ENCODE data around the gene AP3S2.

DNA sequence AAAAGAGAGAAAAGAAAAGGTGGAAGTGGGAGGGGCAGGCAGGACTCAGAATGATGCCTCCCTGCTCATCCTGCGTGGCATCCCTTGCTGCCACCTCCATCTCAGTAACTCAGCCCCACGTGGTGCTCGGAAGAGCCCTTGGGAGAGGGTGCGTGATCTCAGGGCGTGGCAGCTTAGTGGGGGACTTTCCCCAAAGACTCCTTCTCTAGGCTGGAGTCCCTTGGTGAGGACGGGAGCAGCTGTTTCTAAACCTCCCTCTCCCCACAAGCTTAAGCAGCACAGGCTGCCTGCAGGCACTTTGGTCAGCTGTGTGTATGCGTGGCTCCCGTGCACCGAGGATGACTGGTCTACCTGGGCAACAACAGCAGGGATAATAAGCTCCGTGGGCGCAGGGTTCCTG is 71.8 kb downstream of the AP3S2 start:
- no peak for TF ChIP-seq EZH2 (IDR thresholded peaks at IDR 0.05; ENCODE audit: borderline replicate concordance, low read depth, low read length, severe bottlenecking)
- TF ChIP-seq, protein P1, sequence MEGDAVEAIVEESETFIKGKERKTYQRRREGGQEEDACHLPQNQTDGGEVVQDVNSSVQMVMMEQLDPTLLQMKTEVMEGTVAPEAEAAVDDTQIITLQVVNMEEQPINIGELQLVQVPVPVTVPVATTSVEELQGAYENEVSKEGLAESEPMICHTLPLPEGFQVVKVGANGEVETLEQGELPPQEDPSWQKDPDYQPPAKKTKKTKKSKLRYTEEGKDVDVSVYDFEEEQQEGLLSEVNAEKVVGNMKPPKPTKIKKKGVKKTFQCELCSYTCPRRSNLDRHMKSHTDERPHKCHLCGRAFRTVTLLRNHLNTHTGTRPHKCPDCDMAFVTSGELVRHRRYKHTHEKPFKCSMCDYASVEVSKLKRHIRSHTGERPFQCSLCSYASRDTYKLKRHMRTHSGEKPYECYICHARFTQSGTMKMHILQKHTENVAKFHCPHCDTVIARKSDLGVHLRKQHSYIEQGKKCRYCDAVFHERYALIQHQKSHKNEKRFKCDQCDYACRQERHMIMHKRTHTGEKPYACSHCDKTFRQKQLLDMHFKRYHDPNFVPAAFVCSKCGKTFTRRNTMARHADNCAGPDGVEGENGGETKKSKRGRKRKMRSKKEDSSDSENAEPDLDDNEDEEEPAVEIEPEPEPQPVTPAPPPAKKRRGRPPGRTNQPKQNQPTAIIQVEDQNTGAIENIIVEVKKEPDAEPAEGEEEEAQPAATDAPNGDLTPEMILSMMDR (IDR thresholded peaks at IDR 0.05; ENCODE audit: borderline replicate concordance, extremely low read depth, low read length, poor library complexity, severe bottlenecking) = no peak
